NCI-H510A (cell line): Measurements from ENCODE around the gene HLA-DRA.

Experiments used
- DNase-seq: peaks from one replicate; lab custom pipeline; 2025; lab: John Stamatoyannopoulos, UW

HLA-DRA gene

DNA sequence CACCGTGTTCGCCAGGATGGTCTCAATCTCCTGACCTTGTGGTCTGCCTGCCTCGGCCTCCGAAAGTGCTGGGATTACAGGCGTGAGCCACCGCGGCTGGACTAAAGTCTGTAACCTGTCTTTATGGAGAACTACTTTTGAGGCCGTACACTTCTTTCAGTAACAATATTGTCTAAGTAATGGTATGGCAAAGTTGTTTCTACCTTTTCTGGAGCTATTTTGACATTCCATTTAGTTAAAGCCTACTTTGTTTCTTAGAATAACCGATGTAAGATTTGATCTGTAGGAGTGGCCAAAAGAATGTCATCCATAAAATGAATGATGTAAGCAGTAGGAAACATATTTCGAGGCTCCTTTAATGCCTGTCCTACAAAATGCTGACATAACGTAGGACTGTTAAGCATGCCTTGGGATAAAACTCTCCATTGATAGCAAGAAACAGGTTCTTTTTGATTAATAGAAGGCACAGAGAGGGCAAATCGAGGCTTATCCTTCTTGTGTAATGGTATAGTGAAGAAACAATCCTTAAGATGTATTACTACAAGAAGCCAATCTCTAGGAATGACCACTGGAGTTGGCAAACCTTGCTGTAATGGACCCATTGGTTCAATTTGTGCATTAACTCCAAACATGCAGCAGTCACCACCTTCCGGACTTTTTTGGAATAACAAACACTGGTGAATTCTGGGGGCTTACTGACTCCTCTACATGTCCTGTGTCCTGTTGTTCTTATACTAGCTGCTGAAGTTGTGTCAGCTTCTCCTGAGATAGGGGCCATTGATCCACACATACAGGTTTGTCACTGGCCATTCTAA, 35.9 kb downstream of the HLA-DRA start:
- no peak for DNase-seq

DNA sequence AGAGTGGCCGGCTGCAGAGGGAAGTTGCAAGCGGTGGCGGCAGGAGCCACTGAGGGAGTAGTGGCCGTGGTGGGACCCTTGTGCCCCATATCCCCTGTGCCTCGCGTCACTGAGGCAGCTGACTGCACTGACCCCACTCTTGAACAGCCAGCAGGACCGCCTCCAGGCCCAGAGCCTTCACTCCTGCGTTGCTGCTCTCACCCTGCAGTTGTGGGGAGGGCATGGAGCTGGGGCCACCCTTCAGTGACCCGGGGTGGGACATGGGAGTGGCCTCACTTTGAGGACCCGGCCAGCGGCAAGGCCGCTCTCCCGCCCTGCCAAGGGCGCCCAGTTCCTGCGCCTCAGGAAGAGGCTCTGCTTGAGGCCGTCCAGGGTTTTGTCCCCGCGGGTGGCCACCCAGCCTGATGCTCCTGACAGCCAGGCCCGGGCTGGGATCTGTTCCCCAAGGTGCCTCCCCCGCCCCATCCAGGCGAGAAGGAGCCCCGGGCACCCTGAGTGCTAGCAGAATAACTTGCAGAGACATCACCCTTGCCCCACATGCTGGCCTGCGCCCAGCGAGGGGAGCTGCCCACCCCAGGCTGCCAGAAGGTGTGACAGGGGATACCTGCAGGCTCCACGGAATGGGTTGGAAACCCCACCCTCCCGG, 44.4 kb downstream of the HLA-DRA start:
- no peak for DNase-seq

DNA sequence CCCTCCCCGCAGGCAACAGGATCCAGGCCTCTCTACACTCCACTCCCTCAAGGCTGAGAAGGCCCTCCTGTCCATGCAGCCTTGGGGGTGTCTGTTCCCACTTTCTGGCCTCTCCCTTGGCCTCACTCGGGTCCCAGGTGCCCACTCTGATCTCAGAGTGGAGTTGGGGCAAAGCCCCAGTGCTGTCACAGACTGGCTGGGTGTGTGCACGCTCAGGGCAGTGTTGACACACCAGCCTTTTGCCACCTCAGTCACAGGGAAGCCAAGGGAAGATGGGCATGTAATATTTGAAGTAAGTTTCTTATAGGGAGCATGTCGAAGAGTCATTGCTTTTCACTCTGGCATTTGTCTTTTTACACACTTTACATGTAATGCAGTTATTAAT, 44.9 kb downstream of the HLA-DRA start:
- no peak for DNase-seq

DNA sequence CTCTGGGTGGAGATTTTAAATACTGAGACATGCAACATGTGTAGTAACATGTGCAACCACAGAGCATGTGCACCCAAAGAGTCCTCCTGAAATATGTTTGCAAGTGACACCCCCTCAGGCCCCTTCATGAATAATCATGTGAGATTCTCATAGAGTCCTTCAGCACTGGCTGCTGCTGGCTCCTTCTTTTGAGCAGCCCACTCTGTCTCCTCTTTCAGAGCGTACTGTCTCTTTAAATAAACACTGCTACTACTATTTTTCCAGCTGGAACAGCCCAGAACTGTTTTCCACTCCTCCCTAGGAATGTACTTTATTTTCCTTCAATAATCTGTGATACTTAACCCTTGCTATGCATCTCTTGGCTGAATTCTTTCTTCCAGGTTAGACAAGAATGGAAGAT, 48.4 kb downstream of the HLA-DRA start:
- no peak for DNase-seq

DNA sequence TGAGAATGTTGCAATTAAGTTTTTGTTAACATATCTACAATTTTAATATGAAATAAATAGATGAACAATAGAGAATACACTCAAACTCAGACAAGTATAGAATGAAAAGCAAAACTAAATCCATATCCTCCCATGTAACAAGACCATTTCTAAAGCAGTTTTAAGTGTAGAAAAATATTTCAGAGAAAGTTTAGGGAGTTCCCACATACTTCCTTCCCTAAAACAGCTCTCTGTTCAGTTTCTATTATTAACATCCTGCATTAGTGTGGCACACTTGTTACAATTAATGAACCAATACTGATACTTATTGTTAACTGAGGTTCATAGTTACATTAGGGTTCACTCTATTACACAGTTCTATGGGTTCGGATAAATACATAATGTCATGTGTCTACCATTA, 52.0 kb downstream of the HLA-DRA start:
- DNase-seq: no peak

DNA sequence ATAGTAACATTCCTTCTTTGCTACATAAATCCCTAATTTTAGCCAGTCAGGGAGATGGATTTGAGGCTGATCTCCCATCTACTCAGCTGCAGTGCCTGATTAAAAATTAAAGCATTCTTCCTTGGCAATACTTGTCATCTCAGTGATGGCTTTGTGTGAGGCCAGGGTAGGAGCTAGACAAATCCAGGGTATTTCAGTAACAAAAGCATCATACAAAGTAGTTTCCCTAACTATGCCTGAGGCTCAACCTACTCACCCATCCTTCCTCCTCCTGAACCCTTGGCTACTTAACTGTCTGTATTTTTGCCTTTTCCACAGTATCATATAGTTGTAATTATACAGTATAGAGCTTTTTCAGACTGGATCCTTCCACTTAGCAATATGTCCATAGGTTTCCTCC, 52.7 kb downstream of the HLA-DRA start:
- no peak for DNase-seq
